HepG2 (cell line): Measurements from ENCODE around the gene STKLD1. TPM values are rescaled to one million over a fixed set of nuclear protein-coding genes. Genes with fewer than 3 reads are reported as not detected.

ENCODE experiments used
- ARNTL ChIP-seq: sonication (generic); formaldehyde crosslinking; IDR thresholded peaks from 2 replicates; pipeline ENCODE4 v1.4.0; 2020; ENCODE audit warnings: mild to moderate bottlenecking, missing genetic modification reagents
- ATF2 ChIP-seq: sonication (generic); formaldehyde crosslinking; IDR thresholded peaks from 2 replicates; pipeline ENCODE4 v1.4.0; 2020; ENCODE audit warnings: missing genetic modification reagents
- CERS6 ChIP-seq: sonication (generic); formaldehyde crosslinking; IDR thresholded peaks from 2 replicates; pipeline ENCODE4 v1.5.0; 2020; ENCODE audit warnings: missing genetic modification reagents
- GATAD2A ChIP-seq: IDR thresholded peaks from 2 replicates; pipeline ENCODE4 v1.6.1; 2016
- GLI4 ChIP-seq: sonication (generic); formaldehyde crosslinking; IDR thresholded peaks from 2 replicates; pipeline ENCODE4 v1.5.1; 2020; ENCODE audit warnings: missing genetic modification reagents, mild to moderate bottlenecking, moderate library complexity, borderline replicate concordance
- GTF2F1 ChIP-seq: fragments of 150-350 bp; IDR thresholded peaks from 2 replicates; pipeline ENCODE4 v1.6.1; 2014; ENCODE audit warnings: low read length
- KLF12 ChIP-seq: sonication (generic); formaldehyde crosslinking; IDR thresholded peaks from 2 replicates; pipeline ENCODE4 v1.4.0; 2020; ENCODE audit warnings: missing genetic modification reagents, borderline replicate concordance
- MZF1 ChIP-seq: sonication (generic); formaldehyde crosslinking; IDR thresholded peaks from 2 replicates; pipeline ENCODE4 v1.8.1; 2023; ENCODE audit warnings: mild to moderate bottlenecking, missing genetic modification reagents, borderline replicate concordance
- NFE2 ChIP-seq: sonication (generic); formaldehyde crosslinking; IDR thresholded peaks from 2 replicates; pipeline ENCODE4 v1.4.0; 2020; ENCODE audit warnings: missing genetic modification reagents
- NFIB ChIP-seq: sonication (generic); formaldehyde crosslinking; IDR thresholded peaks from 2 replicates; pipeline ENCODE4 v1.9.0; 2021; ENCODE audit warnings: missing genetic modification reagents, mild to moderate bottlenecking, borderline replicate concordance
- POLR2A ChIP-seq, 2 experiments: IDR thresholded peaks; 2 replicates each; pipeline ENCODE4 v1.6.1; 2011; ENCODE audit warnings: low read depth in 2 of 2, low read length in 2 of 2, mild to moderate bottlenecking in 1 of 2, moderate library complexity in 1 of 2; ENCODE audit not compliant: insufficient read depth in 1 of 2
- RFX1 ChIP-seq: fragments of 450-650 bp; IDR thresholded peaks from 2 replicates; pipeline ENCODE4 v1.6.1; 2017
- TP53 ChIP-seq: sonication (generic); formaldehyde crosslinking; conservative IDR thresholded peaks from 2 replicates; pipeline ENCODE4 v1.4.0; 2020; ENCODE audit warnings: missing genetic modification reagents
- XRCC5 ChIP-seq: fragments of 200-400 bp; formaldehyde crosslinking; optimal IDR thresholded peaks from 2 replicates; pipeline ENCODE3; 2017; ENCODE audit warnings: mild to moderate bottlenecking, low read length
- ZFX ChIP-seq: sonication (generic); formaldehyde crosslinking; IDR thresholded peaks from 2 replicates; pipeline ENCODE4 v1.4.0; 2020; ENCODE audit warnings: mild to moderate bottlenecking, low read depth, missing genetic modification reagents, moderate library complexity
- ZNF3 ChIP-seq: IDR thresholded peaks from 2 replicates; pipeline ENCODE4 v1.7.0; 2017; ENCODE audit warnings: inconsistent platforms
- ZNF607 ChIP-seq: sonication (generic); formaldehyde crosslinking; IDR thresholded peaks from 2 replicates; pipeline ENCODE4 v1.5.1; 2020; ENCODE audit warnings: missing genetic modification reagents, mild to moderate bottlenecking, borderline replicate concordance
- ZNF737 ChIP-seq: sonication (generic); formaldehyde crosslinking; IDR thresholded peaks from 2 replicates; pipeline ENCODE4 v1.5.0; 2020; ENCODE audit warnings: missing genetic modification reagents, mild to moderate bottlenecking, borderline replicate concordance
- polyA plus RNA-seq, 8 experiments: library from polyadenylated mRNA; depleted of rRNA in 3 of 8; stranded (reverse) in 7 of 8; unstranded in 1 of 8; fragments of >200 nt; fragmentation: Illumina TruSeq in 4 of 8; extraction: Trizol in 4 of 8; gene quantifications; 2 replicates each; pipeline versions ENCODE4 v1.2.1 to v1.2.3, GENCODE V29; 2011 to 2016; ENCODE audit warnings: low read depth in 4 of 8, missing spikeins in 1 of 8, mixed read lengths in 1 of 8; ENCODE audit not compliant: insufficient read depth in 1 of 8
- total RNA-seq, 5 experiments: library from RNA; depleted of rRNA; stranded (reverse); fragments of >200 nt; fragmentation: Illumina TruSeq; extraction: Trizol; gene quantifications; 2 replicates each; pipeline ENCODE4 v1.2.3, GENCODE V29; 2016; ENCODE audit warnings: low read depth in 1 of 5
- TF ChIP-seq, protein P1 (sequence below): sonication (generic); formaldehyde crosslinking; IDR thresholded peaks from 2 replicates; pipeline ENCODE4 v1.4.0; 2020; ENCODE audit warnings: missing genetic modification reagents, borderline replicate concordance
- TF ChIP-seq, protein P2 (sequence below): sonication (generic); formaldehyde crosslinking; conservative IDR thresholded peaks from 2 replicates; pipeline ENCODE4 v1.8.0; 2022; ENCODE audit warnings: missing genetic modification reagents

The STKLD1 gene
- total and polyA plus RNA-seq, 2 of the 13 experiments (the other 11 are each of a cell fraction or from before 2014, with no cell fraction given), result 1.5 to 2.2 TPM

GRCh38 chr9:133356391-133357091 is 19.6 kb upstream of the STKLD1 start, which contains the start of the genes SURF1 and SURF2 (continued):
- no peak for TF ChIP-seq ZNF3 (CRISPR knock-in tag)
- TF ChIP-seq XRCC5, result no peak
- TF ChIP-seq MZF1 (CRISPR knock-in tag), result no peak
- TF ChIP-seq, protein P1, sequence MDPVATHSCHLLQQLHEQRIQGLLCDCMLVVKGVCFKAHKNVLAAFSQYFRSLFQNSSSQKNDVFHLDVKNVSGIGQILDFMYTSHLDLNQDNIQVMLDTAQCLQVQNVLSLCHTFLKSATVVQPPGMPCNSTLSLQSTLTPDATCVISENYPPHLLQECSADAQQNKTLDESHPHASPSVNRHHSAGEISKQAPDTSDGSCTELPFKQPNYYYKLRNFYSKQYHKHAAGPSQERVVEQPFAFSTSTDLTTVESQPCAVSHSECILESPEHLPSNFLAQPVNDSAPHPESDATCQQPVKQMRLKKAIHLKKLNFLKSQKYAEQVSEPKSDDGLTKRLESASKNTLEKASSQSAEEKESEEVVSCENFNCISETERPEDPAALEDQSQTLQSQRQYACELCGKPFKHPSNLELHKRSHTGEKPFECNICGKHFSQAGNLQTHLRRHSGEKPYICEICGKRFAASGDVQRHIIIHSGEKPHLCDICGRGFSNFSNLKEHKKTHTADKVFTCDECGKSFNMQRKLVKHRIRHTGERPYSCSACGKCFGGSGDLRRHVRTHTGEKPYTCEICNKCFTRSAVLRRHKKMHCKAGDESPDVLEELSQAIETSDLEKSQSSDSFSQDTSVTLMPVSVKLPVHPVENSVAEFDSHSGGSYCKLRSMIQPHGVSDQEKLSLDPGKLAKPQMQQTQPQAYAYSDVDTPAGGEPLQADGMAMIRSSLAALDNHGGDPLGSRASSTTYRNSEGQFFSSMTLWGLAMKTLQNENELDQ (CRISPR knock-in tag), result no peak
- TF ChIP-seq, protein P2, sequence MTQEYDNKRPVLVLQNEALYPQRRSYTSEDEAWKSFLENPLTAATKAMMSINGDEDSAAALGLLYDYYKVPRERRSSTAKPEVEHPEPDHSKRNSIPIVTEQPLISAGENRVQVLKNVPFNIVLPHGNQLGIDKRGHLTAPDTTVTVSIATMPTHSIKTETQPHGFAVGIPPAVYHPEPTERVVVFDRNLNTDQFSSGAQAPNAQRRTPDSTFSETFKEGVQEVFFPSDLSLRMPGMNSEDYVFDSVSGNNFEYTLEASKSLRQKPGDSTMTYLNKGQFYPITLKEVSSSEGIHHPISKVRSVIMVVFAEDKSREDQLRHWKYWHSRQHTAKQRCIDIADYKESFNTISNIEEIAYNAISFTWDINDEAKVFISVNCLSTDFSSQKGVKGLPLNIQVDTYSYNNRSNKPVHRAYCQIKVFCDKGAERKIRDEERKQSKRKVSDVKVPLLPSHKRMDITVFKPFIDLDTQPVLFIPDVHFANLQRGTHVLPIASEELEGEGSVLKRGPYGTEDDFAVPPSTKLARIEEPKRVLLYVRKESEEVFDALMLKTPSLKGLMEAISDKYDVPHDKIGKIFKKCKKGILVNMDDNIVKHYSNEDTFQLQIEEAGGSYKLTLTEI, result no peak
- peak in 1 of 2 experiments; percentile 42; a peak in 1 of 4 replicates for TF ChIP-seq POLR2A (IDR thresholded peaks at IDR 0.05; ENCODE audit: insufficient read depth in 1 of 2, low read depth in 2 of 2, low read length in 2 of 2)
- TF ChIP-seq NFE2 (CRISPR knock-in tag), result no peak
- 0 out of 2 replicates have a peak, but pooled peaks have one; percentile 18 for TF ChIP-seq ARNTL (CRISPR knock-in tag)
- TF ChIP-seq ZNF607, result 0 out of 2 replicates have a peak, but pooled peaks have one; percentile 39
- TF ChIP-seq CERS6 (CRISPR knock-in tag), result no peak
- TF ChIP-seq NFIB, result no peak
- TF ChIP-seq KLF12, result 0 out of 2 replicates have a peak, but pooled peaks have one; percentile 20
- TF ChIP-seq GTF2F1, result no peak
- TF ChIP-seq ZNF737 (CRISPR knock-in tag), result no peak
- TF ChIP-seq RFX1, result no peak
- no peak for TF ChIP-seq GATAD2A
- no peak for TF ChIP-seq GLI4
- TF ChIP-seq ZFX (CRISPR knock-in tag), result peak; percentile 43
- no peak for TF ChIP-seq TP53 (CRISPR knock-in tag)
- no peak for TF ChIP-seq ATF2 (CRISPR knock-in tag)
